ENCODE results near the gene GORASP1. TPM values are rescaled to one million over a fixed set of nuclear protein-coding genes. Genes with fewer than 3 reads are reported as not detected.

Gene GORASP1
- total RNA-seq, 1 experiment from 2014 or later: 39.4 TPM

DNA sequence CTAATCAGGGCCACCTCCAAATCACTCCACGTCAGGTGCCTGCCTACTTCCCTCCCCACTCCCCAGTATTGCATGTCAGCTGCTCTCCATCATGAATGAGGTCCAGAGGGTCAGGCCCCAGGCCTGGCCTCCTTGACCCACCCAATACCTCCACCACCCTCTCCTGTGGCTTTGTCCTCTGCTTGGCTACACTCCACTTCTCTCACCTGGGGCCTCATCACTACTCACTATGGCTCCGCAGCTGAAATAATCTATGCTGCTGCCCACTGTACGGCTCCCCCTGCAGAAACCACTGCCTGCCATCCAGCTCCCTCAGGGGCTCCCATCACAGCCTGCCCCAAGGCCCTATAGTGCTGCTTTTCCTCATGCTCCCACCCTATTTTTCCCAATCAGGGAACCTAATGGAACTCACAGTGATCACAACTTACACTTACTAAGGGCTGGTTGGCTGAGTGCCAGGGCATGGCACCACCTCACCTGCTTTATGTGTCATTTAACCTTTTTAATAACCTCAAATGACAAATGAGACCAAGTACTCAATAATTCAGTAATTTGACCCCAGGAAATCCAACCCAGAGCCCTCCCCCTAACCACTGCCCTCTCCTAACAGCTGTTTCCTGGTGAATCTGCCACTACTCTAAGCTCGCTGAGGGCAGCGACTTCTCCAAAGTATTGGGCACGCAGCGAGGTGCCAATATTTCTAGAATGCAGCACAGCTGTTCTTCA lies 2.3 kb downstream of the GORASP1 start:
- ATAC-seq: no peak
- in situ Hi-C loops (cut with HindIII; ENCODE audit: low pct_unique_long_range_greater_than_20kb, low sequenced_read_pairs) (no loop called here), intact Hi-C loops (cut with micrococcal nuclease; ENCODE audit: unreplicated experiment) (loop anchor here (5.0 kb wide), 1 partner anchor 182 kb away; no protein-coding TSS in a partner anchor)
- TF ChIP-seq SIN3A (IDR thresholded peaks at IDR 0.05; ENCODE audit: borderline replicate concordance, insufficient read depth, low read depth, low read length) (no peak), POLR2AphosphoS5 (IDR thresholded peaks at IDR 0.05; ENCODE audit: low read depth, low read length) (no peak), TCF7L2 (IDR thresholded peaks at IDR 0.05; ENCODE audit: low read depth, low read length) (no peak)
- DNase-seq (ENCODE audit: low read depth, low spot score): no peak
- peaks cover 4% of the 10 kb centered on the region; the same call in 1 of the 2 replicates for H3K36me3 ChIP-seq (ENCODE audit: control insufficient read depth, insufficient read depth, low read length)
- no TSS peak for BruUV-seq (replicated peaks)
- peaks cover 6% of the 10 kb centered on the region for H3K4me1 ChIP-seq (ENCODE audit: control insufficient read depth, insufficient read depth, low read length)
- ChIA-PET CTCF (no interaction called here), POLR2A (no interaction called here)
- H3K4me3 ChIP-seq (ENCODE audit: low read depth in 2 of 2, low read length in 2 of 2): no peak overlapping the region; a peak in 1 of 4 replicates
- H3K9me3 ChIP-seq (ENCODE audit: control insufficient read depth, insufficient read depth, low read depth, low read length): no peaks in the 10 kb centered on the region
- H3K27me3 ChIP-seq (ENCODE audit: control insufficient read depth, insufficient read depth, low read length): no peaks in the 10 kb centered on the region
- H3K27ac ChIP-seq (ENCODE audit: low read length): no peak overlapping the region

DNA sequence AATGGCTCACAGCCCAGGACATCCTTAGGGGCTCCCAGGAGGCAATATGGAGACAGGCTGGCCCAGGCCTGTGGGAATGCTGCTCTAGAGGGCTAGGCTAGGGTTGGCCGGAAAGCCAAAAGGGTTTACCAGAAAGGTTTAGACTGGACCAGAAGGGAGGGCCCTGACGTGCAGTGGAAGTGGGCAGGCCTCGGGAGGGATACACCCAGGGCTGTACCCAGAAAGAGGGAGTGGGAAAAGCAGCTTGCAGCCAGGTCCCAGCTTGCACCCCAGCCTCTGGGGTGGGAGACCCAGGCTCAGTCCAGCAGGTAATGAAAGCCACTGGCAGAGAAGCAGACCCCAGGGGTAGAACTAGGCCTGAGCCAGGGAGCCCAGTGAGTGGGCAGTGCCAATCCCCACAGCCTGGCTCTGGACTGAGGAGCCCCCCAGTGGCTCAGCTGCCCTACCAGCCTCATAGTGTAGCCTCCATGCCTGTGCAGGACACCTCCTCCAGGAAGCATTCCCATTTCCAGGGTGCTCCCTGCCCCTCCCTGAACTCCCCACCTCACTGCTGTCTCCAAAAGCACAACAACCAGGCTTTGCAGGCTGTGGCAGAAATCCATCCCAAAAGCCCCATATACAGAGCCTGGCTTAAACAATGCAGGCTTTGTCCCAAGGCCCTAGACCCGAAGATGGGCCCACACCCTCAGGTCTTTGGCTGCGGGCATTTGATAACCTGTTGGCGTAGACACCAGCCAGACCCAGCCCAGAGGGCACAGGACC lies 3.5 kb downstream of the GORASP1 start:
- Histone ChIP-seq H3K4me3 (ENCODE audit: low read depth in 2 of 2, low read length in 2 of 2) (no peak overlapping the region), H3K9me3 (ENCODE audit: control insufficient read depth, insufficient read depth, low read depth, low read length) (no peaks in the 10 kb centered on the region), H3K4me1 (ENCODE audit: control insufficient read depth, insufficient read depth, low read length) (peaks cover 6% of the 10 kb centered on the region), H3K36me3 (ENCODE audit: control insufficient read depth, insufficient read depth, low read length) (peaks cover 4% of the 10 kb centered on the region; the same call in 1 of the 2 replicates), H3K27me3 (ENCODE audit: control insufficient read depth, insufficient read depth, low read length) (no peaks in the 10 kb centered on the region), H3K27ac (ENCODE audit: low read length) (no peak overlapping the region)
- ChIA-PET POLR2A (no interaction called here), CTCF (no interaction called here)
- intact Hi-C loops (cut with micrococcal nuclease; ENCODE audit: unreplicated experiment): loop anchor here (5.0 kb wide), 1 partner anchor 183 kb away; no protein-coding TSS in a partner anchor
- in situ Hi-C loops (cut with HindIII; ENCODE audit: low pct_unique_long_range_greater_than_20kb, low sequenced_read_pairs): no loop called here
- DNase-seq (ENCODE audit: low read depth, low spot score): no peak
- no TSS peak for BruUV-seq (replicated peaks)
- TF ChIP-seq TCF7L2 (IDR thresholded peaks at IDR 0.05; ENCODE audit: low read depth, low read length): no peak
- TF ChIP-seq, protein P1, sequence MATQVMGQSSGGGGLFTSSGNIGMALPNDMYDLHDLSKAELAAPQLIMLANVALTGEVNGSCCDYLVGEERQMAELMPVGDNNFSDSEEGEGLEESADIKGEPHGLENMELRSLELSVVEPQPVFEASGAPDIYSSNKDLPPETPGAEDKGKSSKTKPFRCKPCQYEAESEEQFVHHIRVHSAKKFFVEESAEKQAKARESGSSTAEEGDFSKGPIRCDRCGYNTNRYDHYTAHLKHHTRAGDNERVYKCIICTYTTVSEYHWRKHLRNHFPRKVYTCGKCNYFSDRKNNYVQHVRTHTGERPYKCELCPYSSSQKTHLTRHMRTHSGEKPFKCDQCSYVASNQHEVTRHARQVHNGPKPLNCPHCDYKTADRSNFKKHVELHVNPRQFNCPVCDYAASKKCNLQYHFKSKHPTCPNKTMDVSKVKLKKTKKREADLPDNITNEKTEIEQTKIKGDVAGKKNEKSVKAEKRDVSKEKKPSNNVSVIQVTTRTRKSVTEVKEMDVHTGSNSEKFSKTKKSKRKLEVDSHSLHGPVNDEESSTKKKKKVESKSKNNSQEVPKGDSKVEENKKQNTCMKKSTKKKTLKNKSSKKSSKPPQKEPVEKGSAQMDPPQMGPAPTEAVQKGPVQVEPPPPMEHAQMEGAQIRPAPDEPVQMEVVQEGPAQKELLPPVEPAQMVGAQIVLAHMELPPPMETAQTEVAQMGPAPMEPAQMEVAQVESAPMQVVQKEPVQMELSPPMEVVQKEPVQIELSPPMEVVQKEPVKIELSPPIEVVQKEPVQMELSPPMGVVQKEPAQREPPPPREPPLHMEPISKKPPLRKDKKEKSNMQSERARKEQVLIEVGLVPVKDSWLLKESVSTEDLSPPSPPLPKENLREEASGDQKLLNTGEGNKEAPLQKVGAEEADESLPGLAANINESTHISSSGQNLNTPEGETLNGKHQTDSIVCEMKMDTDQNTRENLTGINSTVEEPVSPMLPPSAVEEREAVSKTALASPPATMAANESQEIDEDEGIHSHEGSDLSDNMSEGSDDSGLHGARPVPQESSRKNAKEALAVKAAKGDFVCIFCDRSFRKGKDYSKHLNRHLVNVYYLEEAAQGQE (IDR thresholded peaks at IDR 0.05; ENCODE audit: insufficient read depth in 1 of 2, low read depth in 2 of 2, low read length in 1 of 2): no peak
- TF ChIP-seq SIN3A (IDR thresholded peaks at IDR 0.05; ENCODE audit: borderline replicate concordance, insufficient read depth, low read depth, low read length): no peak
- no peak for TF ChIP-seq POLR2AphosphoS5 (IDR thresholded peaks at IDR 0.05; ENCODE audit: low read depth, low read length)
- TF ChIP-seq, protein P2, sequence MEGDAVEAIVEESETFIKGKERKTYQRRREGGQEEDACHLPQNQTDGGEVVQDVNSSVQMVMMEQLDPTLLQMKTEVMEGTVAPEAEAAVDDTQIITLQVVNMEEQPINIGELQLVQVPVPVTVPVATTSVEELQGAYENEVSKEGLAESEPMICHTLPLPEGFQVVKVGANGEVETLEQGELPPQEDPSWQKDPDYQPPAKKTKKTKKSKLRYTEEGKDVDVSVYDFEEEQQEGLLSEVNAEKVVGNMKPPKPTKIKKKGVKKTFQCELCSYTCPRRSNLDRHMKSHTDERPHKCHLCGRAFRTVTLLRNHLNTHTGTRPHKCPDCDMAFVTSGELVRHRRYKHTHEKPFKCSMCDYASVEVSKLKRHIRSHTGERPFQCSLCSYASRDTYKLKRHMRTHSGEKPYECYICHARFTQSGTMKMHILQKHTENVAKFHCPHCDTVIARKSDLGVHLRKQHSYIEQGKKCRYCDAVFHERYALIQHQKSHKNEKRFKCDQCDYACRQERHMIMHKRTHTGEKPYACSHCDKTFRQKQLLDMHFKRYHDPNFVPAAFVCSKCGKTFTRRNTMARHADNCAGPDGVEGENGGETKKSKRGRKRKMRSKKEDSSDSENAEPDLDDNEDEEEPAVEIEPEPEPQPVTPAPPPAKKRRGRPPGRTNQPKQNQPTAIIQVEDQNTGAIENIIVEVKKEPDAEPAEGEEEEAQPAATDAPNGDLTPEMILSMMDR (IDR thresholded peaks at IDR 0.05): no peak
- no peak for ATAC-seq
